ENCODE results near the gene RAB38.

RAB38 gene

DNA sequence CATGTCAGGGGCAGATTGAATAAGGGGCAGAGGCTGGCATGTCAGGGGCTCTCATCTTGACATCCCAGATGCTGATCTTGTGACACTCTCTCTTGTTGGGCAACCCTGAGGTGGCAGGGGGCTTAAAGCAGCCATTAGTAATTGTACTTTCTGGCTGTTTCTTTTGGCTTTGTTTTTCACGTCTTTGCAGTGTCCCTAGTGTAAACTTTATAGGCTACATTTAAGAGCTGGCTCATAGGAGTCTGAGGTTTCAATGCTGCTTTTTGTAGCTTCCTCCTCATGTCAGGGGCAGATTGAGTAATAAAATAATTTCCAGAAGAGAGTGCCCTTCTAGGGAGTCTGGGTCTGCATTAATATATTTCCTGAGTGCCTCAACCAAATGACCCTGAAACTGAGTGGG lies 86.1 kb downstream of the RAB38 start:
- H3K36me3 ChIP-seq (ENCODE audit: control insufficient read depth in 2 of 2, insufficient read depth in 2 of 2, low read length in 2 of 2), result no peaks in the 10 kb centered on the region
- no peaks in the 10 kb centered on the region for H3K9me3 ChIP-seq (ENCODE audit: control insufficient read depth in 2 of 2, low read length in 2 of 2)
- no peaks in the 10 kb centered on the region for H3K4me1 ChIP-seq (ENCODE audit: control insufficient read depth in 2 of 2, insufficient read depth in 2 of 2, low read length in 2 of 2)
- H3K9ac ChIP-seq (ENCODE audit: low read depth in 1 of 2, low read length in 2 of 2), result no peak overlapping the region
- H3K27ac ChIP-seq (ENCODE audit: low read depth in 2 of 2, low read length in 2 of 2), result no peak overlapping the region
- no peak overlapping the region for H3K4me3 ChIP-seq (ENCODE audit: low read length in 2 of 2)
- H3K27me3 ChIP-seq (ENCODE audit: control insufficient read depth in 2 of 2, insufficient read depth in 2 of 2, low read length in 2 of 2), result no peaks in the 10 kb centered on the region

DNA sequence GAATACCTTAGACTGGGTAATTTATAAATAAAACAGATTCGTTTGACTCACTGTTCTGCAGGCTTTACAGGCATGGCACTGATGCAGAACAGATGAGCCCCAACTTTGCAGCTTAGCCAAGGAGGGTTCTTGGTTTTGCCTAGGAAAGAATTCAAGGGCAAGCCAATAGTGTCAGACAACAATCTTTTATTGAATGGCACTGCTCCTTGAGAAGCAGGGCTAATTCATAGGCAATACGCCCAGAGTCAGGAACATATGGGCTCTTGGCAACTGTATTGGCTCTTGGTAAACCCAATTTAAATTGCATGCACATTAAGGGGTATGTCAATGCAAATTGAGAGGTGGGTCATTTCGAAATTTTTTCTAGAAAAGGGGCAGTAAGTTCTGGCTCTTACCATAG lies 87.9 kb downstream of the RAB38 start:
- Histone ChIP-seq H3K4me3 (ENCODE audit: low read length in 2 of 2) (no peak overlapping the region), H3K9me3 (ENCODE audit: control insufficient read depth in 2 of 2, low read length in 2 of 2) (no peaks in the 10 kb centered on the region), H3K27me3 (ENCODE audit: control insufficient read depth in 2 of 2, insufficient read depth in 2 of 2, low read length in 2 of 2) (no peaks in the 10 kb centered on the region), H3K4me1 (ENCODE audit: control insufficient read depth in 2 of 2, insufficient read depth in 2 of 2, low read length in 2 of 2) (no peaks in the 10 kb centered on the region), H3K27ac (ENCODE audit: low read depth in 2 of 2, low read length in 2 of 2) (no peak overlapping the region), H3K36me3 (ENCODE audit: control insufficient read depth in 2 of 2, insufficient read depth in 2 of 2, low read length in 2 of 2) (no peaks in the 10 kb centered on the region), H3K9ac (ENCODE audit: low read depth in 1 of 2, low read length in 2 of 2) (no peak overlapping the region)

DNA sequence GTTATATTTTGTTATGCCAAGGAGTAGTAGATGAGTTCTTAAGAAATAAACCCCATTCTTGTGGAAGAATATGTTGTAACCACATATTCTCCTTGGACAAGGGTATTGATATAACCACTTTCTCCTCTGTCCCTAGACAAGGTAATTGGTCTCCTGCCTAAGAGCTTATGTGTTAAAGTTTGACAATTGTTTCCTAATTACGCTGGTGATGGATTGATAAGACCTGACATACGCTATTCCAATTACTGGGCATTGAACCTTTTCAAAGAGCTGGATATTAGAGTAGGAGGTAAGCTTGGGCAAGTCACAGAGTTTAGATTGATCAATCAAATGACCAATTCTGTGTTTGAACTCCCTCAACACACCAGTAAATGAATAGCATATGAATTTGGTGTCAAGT lies 88.9 kb downstream of the RAB38 start:
- Histone ChIP-seq H3K9ac (ENCODE audit: low read depth in 1 of 2, low read length in 2 of 2) (no peak overlapping the region), H3K27me3 (ENCODE audit: control insufficient read depth in 2 of 2, insufficient read depth in 2 of 2, low read length in 2 of 2) (no peaks in the 10 kb centered on the region), H3K27ac (ENCODE audit: low read depth in 2 of 2, low read length in 2 of 2) (no peak overlapping the region), H3K9me3 (ENCODE audit: control insufficient read depth in 2 of 2, low read length in 2 of 2) (no peaks in the 10 kb centered on the region), H3K4me3 (ENCODE audit: low read length in 2 of 2) (no peak overlapping the region), H3K4me1 (ENCODE audit: control insufficient read depth in 2 of 2, insufficient read depth in 2 of 2, low read length in 2 of 2) (no peaks in the 10 kb centered on the region), H3K36me3 (ENCODE audit: control insufficient read depth in 2 of 2, insufficient read depth in 2 of 2, low read length in 2 of 2) (no peaks in the 10 kb centered on the region)

DNA sequence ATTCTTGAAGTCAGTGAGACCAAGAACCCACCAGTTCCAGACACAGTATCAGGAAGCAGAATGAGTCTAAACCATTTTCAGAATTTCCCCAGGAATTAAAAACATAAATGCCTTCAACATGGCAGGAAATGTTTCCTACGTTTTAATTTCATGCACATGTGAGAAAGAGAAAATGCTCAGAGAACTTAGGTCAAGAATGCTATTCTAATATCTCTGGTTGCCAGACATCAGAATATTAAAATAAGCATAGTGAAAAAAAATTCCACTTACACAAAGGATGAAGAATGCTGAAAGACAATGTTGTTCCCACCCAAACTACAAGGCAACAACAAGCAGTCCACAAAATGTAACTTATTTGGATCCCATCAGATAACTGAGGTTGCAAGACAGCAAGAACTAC lies 104.8 kb downstream of the RAB38 start:
- Histone ChIP-seq H3K4me3 (ENCODE audit: low read length in 2 of 2) (no peak overlapping the region), H3K9me3 (ENCODE audit: control insufficient read depth in 2 of 2, low read length in 2 of 2) (no peaks in the 10 kb centered on the region), H3K27ac (ENCODE audit: low read depth in 2 of 2, low read length in 2 of 2) (no peak overlapping the region), H3K4me1 (ENCODE audit: control insufficient read depth in 2 of 2, insufficient read depth in 2 of 2, low read length in 2 of 2) (no peaks in the 10 kb centered on the region), H3K36me3 (ENCODE audit: control insufficient read depth in 2 of 2, insufficient read depth in 2 of 2, low read length in 2 of 2) (no peaks in the 10 kb centered on the region), H3K27me3 (ENCODE audit: control insufficient read depth in 2 of 2, insufficient read depth in 2 of 2, low read length in 2 of 2) (no peaks in the 10 kb centered on the region), H3K9ac (ENCODE audit: low read depth in 1 of 2, low read length in 2 of 2) (no peak overlapping the region)

DNA sequence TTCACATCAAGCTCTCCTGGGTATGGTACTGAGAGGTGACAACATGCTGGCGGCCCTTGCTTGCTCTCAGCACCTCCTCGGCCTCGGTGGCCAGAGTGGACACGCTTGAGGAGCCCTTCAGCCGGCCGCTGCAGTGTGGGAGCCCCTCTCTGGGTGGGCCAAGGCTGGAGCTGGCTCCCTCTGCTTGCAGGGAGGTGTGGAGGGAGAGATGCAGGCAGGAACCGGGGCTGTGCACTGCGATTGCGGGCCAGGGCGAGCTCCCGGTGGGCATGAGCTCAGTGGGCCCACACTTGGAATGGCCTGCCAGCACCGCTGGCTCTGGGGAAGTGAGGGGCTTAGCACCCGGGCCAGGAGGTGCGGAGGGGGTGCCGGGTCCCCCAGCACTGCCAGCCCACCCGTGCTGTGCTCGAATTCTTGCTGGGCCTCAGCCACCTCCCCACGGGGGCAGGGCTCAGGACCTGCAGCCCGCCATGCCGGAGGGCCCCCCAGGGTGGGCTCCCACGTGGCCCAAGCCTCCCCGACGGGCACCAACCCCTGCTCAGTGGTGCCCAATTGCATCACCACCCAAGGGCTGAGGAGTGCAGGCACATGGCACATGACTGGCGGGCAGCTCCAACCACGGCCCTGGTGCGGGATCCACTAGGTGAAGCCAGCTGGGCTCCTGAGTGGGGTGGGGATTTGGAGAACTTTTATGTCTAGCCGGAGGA lies 106.2 kb downstream of the RAB38 start:
- no peaks in the 10 kb centered on the region for H3K4me1 ChIP-seq (ENCODE audit: control insufficient read depth in 2 of 2, insufficient read depth in 2 of 2, low read length in 2 of 2)

DNA sequence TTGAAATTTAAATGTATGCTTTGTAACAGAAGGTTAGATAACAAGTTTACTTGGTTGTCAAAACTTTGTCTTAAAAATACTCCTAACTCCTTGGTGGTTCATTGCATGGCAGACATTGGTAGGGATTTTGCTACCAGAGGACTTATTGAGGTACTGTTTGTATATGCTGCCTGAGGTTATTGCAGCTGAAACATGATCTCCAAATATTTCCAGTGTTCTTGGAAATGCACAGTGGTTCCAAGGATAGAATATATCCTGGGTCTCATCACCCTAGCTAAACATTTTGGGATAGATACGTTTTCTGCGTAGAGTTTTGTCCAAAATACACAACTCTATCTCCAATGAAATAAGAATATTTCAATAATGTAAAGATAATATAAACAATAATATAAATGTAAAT lies 109.2 kb downstream of the RAB38 start:
- no peaks in the 10 kb centered on the region for H3K36me3 ChIP-seq (ENCODE audit: control insufficient read depth in 2 of 2, insufficient read depth in 2 of 2, low read length in 2 of 2)
- no peaks in the 10 kb centered on the region for H3K9me3 ChIP-seq (ENCODE audit: control insufficient read depth in 2 of 2, low read length in 2 of 2)

More for the DNA sequence above, 106.2 kb downstream of the RAB38 start:
- H3K4me3 ChIP-seq (ENCODE audit: low read length in 2 of 2), result no peak overlapping the region
- H3K27ac ChIP-seq (ENCODE audit: low read depth in 2 of 2, low read length in 2 of 2), result no peak overlapping the region
- no peaks in the 10 kb centered on the region for H3K36me3 ChIP-seq (ENCODE audit: control insufficient read depth in 2 of 2, insufficient read depth in 2 of 2, low read length in 2 of 2)
- H3K27me3 ChIP-seq (ENCODE audit: control insufficient read depth in 2 of 2, insufficient read depth in 2 of 2, low read length in 2 of 2), result no peaks in the 10 kb centered on the region
- no peaks in the 10 kb centered on the region for H3K9me3 ChIP-seq (ENCODE audit: control insufficient read depth in 2 of 2, low read length in 2 of 2)
- no peak overlapping the region for H3K9ac ChIP-seq (ENCODE audit: low read depth in 1 of 2, low read length in 2 of 2)

DNA sequence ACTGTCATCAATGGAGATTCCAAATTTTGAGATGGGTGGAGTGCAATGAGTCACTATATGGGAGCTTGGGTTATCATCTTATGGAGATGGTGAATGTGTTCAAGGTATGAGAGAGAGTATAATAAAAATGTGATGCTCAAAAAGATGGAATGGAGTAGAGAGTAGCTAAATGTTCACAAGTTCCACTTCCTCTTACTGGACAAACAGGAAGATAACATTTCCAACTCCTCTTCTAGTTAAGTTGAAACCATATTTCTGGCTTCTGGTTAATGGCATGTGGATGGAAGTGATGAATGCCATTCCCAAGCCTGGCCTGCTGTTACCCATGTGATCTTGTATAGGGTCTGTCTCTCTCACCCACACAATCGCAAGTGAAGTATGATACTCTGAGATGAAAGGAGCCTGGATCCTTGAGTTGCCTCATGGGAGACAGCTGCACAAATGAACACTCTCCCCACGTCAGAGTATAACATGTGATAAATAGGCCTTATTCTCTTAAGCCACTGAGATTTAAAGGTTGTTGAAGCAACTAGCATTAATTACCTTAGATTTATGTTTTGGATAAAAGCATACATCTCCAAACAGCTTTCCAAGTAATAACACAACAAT lies 111.0 kb downstream of the RAB38 start:
- no peaks in the 10 kb centered on the region for H3K9me3 ChIP-seq (ENCODE audit: control insufficient read depth in 2 of 2, low read length in 2 of 2)
- H3K36me3 ChIP-seq (ENCODE audit: control insufficient read depth in 2 of 2, insufficient read depth in 2 of 2, low read length in 2 of 2), result no peaks in the 10 kb centered on the region
- no peaks in the 10 kb centered on the region for H3K4me1 ChIP-seq (ENCODE audit: control insufficient read depth in 2 of 2, insufficient read depth in 2 of 2, low read length in 2 of 2)
- no peak overlapping the region for H3K27ac ChIP-seq (ENCODE audit: low read depth in 2 of 2, low read length in 2 of 2)
- H3K27me3 ChIP-seq (ENCODE audit: control insufficient read depth in 2 of 2, insufficient read depth in 2 of 2, low read length in 2 of 2), result no peaks in the 10 kb centered on the region
- no peak overlapping the region for H3K4me3 ChIP-seq (ENCODE audit: low read length in 2 of 2)
- no peak overlapping the region for H3K9ac ChIP-seq (ENCODE audit: low read depth in 1 of 2, low read length in 2 of 2)

More for the DNA sequence above, 109.2 kb downstream of the RAB38 start:
- Histone ChIP-seq H3K4me1 (ENCODE audit: control insufficient read depth in 2 of 2, insufficient read depth in 2 of 2, low read length in 2 of 2) (no peaks in the 10 kb centered on the region), H3K27me3 (ENCODE audit: control insufficient read depth in 2 of 2, insufficient read depth in 2 of 2, low read length in 2 of 2) (no peaks in the 10 kb centered on the region), H3K9ac (ENCODE audit: low read depth in 1 of 2, low read length in 2 of 2) (no peak overlapping the region), H3K4me3 (ENCODE audit: low read length in 2 of 2) (no peak overlapping the region), H3K27ac (ENCODE audit: low read depth in 2 of 2, low read length in 2 of 2) (no peak overlapping the region)

Data from mucosa of rectum (tissue), 2 donors.